ENCODE measurements around the gene RXRB.

Gene RXRB

GRCh38 chr6:33176906-33177305 is 23.6 kb downstream of the RXRB start:
- no peak for DNase-seq (ENCODE audit: low spot score)

- no peak for DNase-seq (ENCODE audit: low spot score)
Observed at GRCh38 chr6:33175436-33176069, 24.9 kb downstream of the RXRB start.

- no peak for DNase-seq (ENCODE audit: low spot score)
Observed at GRCh38 chr6:33174784-33175183, 25.7 kb downstream of the RXRB start.

GRCh38 chr6:33173535-33174180 is 26.8 kb downstream of the RXRB start:
- no peak for DNase-seq (ENCODE audit: low spot score)

DNA sequence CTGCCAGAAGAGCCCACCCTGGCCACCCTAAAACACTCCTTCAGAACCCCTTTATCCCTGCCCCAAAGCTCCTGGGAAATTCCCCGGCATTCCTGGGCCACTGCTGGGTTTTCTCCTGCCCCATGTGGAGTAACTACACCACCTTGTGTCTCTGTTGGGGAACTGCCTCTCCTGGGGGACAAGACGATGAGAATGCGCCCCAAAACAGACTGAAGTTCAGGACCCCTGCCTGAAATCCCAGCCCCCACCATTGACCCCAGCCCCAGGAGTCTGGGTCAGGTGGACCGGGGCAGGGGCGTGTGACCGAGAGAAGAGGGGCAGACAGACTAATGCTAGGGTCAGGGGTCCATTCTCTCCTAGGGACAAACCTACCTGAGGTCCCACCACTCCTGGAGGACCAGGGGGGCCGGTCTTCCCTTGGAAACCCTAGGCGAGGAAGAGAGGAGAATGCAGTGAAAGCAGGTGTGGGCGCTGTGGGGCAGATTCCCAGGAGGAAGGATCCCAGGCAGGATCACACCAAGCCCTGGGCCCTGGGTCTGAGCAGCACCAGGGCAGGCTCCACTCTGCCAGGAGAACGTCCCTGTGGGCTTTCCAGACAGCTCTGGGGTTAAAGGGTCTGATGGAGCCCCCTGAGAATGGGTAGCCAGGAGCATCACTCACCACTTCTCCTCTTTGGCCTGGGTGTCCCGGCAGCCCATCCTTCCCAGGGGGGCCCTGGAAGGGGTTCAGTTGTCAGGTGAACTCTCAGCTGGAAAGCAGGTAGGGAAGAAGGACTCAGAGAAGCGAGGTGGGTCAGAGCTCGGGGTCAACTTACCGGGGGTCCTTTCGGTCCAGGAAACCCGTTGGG is 27.6 kb downstream of the RXRB start:
- peak; percentile 79 for DNase-seq (ENCODE audit: low spot score)

DNA sequence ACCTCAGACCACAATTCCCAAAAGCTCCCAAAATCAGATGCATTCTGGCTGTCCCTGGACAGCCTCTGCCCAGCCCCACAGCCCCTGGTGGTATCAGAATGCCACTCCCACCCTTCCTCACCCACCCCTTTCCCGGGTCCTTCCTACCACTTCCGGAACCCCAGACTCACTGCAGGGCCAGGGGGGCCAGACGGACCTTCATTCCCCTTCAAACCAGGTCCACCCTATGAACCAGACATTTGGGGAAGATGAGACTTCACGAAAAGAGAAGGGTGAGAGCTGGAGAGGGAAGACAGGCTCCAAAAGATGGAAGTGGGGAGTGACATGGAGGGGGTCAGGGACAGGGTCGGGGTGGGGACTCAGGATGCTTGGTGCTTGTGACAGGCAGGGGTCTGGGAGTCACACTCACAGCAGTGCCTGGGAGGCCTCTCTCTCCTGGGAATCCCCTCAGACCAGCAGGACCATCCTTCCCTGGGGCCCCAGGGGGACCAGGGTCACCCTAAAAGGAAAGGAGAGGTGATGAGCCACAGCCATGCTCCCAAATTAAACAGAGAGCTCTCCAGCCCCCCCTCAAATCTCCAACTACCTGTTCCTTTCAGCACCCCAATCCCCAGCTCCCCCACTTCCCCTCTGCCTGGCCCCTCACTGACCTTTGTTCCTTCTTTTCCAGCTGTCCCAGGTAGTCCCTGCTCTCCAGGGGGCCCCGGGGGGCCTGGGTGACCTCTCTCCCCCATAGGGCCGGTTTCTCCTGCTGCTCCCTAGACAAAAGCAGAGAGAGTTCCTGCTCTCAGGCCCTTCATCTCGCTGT is 28.4 kb downstream of the RXRB start:
- no peak for DNase-seq (ENCODE audit: low spot score)

DNA sequence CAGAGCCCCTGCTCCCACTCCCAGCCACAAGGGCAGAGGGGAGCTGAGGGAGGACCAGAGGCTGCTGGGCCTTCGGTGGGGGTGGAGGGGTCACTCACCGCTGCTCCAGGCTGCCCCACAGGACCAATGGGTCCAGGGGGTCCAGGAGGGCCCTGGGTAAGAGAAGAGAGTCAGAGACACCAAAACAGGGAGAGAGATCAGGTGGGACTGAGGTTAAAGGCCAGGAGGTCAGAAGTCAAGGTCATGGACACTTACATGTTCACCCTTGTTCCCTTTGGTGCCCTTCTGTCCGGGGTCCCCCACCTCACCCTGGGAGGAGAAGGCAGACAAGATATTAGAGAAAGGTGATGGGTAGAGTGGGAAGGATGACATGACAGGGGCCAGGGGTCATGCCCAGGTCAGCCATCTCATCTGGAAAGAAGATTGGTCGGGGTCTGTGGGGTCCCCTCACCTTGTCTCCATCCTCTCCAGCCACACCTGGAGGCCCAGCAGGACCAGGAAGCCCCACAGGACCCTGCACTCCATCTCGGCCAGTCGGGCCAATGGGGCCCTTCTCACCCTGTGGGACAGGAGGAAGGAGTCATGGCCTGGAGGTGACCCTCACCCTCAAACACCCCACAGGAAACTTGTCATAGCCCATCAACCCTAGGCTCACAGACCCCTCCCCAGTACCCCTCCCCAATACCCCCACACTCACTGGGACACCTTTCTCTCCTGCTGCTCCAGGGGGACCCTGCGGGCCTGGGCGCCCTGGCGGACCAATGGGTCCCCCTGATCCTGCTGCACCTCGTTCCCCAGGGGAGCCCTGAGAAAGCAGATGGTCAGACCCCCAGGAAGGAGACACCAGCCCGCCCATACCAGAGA is 29.2 kb downstream of the RXRB start:
- no peak for DNase-seq (ENCODE audit: low spot score)

DNA sequence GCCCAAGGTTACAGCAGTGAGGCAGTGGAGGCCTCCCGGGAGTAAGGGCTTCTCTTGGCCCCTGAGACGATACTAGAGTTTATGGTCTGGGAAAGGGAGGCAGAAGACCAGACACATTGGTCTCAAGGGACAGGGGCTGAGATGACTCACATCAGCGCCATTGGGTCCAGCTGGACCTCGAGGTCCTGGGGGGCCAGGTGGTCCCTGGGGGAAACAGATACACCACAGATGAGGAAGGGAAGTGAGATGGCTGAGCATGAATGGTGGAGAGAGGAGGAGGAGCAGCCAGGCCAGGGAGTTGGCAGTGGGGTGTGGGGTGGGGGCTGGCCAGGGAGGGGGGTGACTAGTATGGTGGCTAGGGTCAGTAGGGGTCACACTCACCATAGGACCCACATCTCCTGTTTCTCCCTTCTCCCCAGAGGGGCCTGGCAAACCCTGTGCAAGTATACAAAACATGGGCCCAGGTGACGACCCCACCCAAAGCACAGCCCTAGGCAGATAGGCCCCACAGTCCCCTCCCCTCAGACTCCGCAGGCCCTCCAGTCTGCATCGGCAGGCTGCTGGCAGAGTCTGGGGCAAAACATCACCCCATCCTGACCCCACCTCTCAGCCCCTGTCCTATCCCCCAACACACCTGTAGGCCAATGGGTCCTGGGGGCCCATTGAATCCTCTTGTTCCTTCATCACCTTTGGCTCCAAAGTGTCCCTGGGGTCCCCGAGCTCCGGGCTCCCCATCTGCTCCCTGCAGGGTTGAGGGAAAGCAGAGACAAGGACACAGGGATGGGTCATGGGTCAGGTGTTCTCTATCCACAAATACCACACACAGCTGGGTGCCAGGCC is 30.1 kb downstream of the RXRB start:
- no peak for DNase-seq (ENCODE audit: low spot score)

DNA sequence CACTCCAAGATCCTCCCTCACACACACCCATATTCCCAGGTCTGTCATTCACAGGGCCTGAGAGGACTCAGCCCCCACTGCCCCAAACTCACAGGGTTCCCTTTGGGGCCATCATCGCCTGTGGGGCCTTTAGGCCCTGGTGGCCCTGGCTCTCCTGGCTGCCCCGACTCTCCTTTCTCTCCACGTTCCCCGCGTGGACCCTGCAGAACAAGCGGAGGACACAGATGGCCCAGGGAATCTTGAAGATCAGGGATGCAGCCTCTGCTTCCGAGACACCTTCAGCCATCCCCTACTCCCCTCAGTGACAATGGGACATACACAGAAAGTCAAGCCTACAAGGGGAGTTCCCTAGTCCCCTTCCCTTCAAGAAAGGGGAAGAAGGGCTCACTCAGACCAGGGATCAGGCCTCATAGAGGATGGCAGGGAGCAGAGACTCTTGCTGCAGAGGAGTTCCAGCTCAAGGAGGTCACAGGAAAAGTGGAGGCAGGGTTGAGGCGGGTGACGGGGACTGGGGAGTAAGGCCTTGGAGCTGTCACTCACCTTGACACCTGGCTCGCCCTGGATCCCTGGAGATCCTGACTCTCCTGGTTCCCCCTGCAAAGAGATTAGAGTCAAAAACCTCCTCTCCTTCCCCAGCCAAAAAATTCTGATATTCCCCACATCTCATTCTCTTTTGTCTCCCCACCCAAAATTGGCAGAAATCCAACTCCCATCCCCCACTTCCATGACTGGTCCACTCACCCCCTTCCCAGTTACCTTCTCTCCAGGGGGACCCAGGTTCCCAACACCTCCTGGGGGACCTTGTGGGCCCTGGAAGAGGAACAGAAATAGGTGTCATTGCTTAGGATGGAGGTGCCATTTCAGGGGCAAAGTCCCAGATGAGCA is 30.9 kb downstream of the RXRB start:
- no peak for DNase-seq (ENCODE audit: low spot score)

GRCh38 chr6:33168639-33169038 is 31.8 kb downstream of the RXRB start:
- no peak for DNase-seq (ENCODE audit: low spot score)

DNA sequence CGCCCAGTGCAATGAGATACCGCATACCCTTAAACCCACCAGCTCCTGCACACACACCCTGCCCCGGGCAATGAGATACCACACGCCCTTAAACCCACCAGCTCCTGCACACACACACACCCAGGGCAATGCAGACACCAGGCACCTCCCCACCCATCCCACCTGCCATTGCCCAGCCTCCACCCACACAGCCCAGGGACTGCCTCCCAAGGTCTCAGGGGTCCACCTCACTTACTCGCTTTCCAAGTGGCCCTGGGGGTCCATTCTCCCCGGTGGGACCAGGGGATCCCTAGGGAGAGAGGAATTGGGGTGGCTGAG is 32.2 kb downstream of the RXRB start:
- DNase-seq (ENCODE audit: low spot score) = no peak

DNA sequence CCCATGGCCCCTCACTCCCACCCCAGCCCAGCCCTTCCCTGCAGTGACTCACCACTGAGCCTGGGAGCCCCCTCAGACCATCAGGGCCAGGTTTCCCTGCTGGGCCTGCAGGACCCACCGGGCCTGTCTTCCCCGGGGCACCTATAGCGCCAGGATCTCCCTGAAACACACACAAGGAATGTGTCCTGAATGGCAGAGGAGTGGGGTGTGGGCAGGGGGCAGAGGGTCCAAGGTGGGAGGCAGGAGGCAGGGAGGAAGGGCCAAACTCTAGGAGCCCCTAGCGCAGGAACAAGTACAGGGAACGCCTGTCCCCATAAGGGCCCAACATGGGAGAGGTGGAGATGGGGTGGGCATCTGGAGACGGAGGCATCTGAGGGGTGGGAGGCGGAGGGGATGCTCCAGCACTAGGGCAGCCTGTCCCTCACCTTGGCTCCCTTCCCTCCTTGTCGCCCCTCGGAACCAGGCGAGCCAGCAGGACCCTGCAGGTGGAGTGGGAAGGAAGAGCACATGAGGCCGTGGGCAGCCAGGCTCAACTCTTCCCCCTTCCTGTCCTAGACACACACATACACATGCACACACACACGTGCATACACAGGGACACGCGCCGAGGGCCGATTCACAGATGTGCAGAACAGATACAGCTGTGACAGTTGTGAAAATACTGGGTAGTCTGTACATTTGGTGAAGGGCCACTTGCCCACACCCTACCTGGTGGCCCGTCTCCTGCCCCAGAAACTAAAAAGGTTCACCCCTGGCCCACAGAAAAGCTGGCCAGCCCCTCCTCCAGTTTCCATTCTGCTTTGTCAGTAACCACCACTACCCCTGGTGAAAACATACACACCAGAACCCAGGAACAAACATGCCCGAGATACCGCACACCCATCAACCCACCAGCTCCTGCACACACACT is 32.8 kb downstream of the RXRB start:
- no peak for DNase-seq (ENCODE audit: low spot score)

DNA sequence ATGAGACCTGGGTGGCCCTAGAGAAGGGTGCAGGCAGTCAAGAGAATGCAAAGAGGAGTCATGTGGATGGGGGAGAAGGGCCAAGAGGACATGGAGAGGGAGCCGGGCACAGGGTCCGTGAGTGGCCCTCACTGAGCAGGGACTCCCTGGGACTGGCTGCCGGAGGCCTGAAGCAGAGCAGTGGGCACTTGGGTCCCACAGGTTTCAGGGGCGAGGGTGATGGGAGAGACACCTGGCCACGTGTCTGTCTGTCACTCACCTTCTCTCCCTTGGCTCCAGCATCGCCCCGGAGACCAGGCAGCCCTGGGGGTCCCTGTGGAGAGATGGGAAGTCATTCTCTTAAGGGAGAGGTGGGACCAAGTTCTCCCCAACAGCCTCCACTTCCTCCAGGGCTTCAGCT is 33.7 kb downstream of the RXRB start:
- no peak for DNase-seq (ENCODE audit: low spot score)

- DNase-seq (ENCODE audit: low spot score) = no peak
Observed at GRCh38 chr6:33166363-33166762, 34.1 kb downstream of the RXRB start.

GRCh38 chr6:33165581-33166258 is 34.7 kb downstream of the RXRB start:
- DNase-seq (ENCODE audit: low spot score) = no peak

DNA sequence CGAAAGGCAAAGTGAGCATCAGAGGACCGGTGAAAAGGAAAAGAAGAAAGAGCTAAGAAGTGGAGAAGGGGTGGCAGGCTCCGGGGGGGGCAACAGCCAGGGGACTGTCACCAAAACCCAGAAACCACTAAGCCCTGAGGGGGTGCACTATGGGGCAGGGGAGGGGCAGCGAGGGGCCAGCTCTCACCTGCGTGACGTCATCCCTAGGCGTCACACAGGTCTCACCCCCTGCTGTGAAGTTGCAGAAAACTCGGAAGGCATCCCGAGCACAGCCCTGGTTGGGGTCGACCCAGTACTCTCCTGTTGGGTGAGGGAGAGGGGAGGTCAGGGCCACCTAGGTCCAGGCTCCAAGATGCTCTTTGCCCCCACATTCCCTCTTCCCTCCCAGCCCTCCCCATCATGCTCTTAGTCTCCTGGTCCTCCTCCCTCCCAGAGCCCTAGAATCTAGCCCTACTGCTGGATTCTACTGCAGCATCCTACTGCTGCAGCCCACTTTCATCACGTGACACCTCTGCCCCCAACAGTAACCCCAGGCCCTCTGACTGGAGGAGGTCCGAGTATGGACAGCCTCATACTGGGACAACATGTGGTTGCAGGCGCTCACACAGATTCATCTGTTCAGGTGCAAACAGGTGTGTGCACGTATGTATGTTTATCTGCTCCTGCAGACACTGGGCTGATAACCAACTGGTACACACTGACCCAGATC is 35.6 kb downstream of the RXRB start:
- DNase-seq (ENCODE audit: low spot score) = no peak

GRCh38 chr6:33164176-33164575 is 36.3 kb downstream of the RXRB start:
- DNase-seq (ENCODE audit: low spot score) = no peak

Measured in GM03348 (cell line).